ENCODE data around the gene NTRK2. TPM values are rescaled to one million over a fixed set of nuclear protein-coding genes. Genes with fewer than 3 reads are reported as not detected.

Gene NTRK2
- total RNA-seq, 1 donor from 2014 or later: 0.46 TPM

GRCh38 chr9:84744195-84744594 is 74.7 kb downstream of the NTRK2 start:
- TF ChIP-seq CTCF (conservative IDR thresholded peaks at IDR 0.05; ENCODE audit: low read depth, low read length): no peak
- no peak for DNase-seq (ENCODE audit: low read depth)
- no peak overlapping the region for H3K4me3 ChIP-seq (ENCODE audit: low read depth, low read length)

GRCh38 chr9:84744726-84745125 is 75.2 kb downstream of the NTRK2 start:
- DNase-seq (ENCODE audit: low read depth): no peak
- no peak overlapping the region for H3K4me3 ChIP-seq (ENCODE audit: low read depth, low read length)
- TF ChIP-seq CTCF (conservative IDR thresholded peaks at IDR 0.05; ENCODE audit: low read depth, low read length): no peak

- no peak for DNase-seq (ENCODE audit: low read depth)
- TF ChIP-seq CTCF (conservative IDR thresholded peaks at IDR 0.05; ENCODE audit: low read depth, low read length): no peak
- no peak overlapping the region for H3K4me3 ChIP-seq (ENCODE audit: low read depth, low read length)
These were observed 78.6 kb downstream of the NTRK2 start for GRCh38 chr9:84748112-84748511.

- no peak for TF ChIP-seq CTCF (conservative IDR thresholded peaks at IDR 0.05; ENCODE audit: low read depth, low read length)
- H3K4me3 ChIP-seq (ENCODE audit: low read depth, low read length): no peak overlapping the region
- peak; percentile 15 for DNase-seq (ENCODE audit: low read depth)
These were observed 80.8 kb downstream of the NTRK2 start for GRCh38 chr9:84750152-84750865.

- TF ChIP-seq CTCF (conservative IDR thresholded peaks at IDR 0.05; ENCODE audit: low read depth, low read length): no peak
- H3K4me3 ChIP-seq (ENCODE audit: low read depth, low read length): no peak overlapping the region
- DNase-seq (ENCODE audit: low read depth): no peak
These were observed 82.4 kb downstream of the NTRK2 start for GRCh38 chr9:84751921-84752320.

GRCh38 chr9:84754461-84754860 is 84.9 kb downstream of the NTRK2 start:
- TF ChIP-seq CTCF (conservative IDR thresholded peaks at IDR 0.05; ENCODE audit: low read depth, low read length): no peak
- DNase-seq (ENCODE audit: low read depth): no peak

GRCh38 chr9:84754881-84755280 is 85.4 kb downstream of the NTRK2 start:
- H3K4me3 ChIP-seq (ENCODE audit: low read depth, low read length): no peak overlapping the region
- no peak for DNase-seq (ENCODE audit: low read depth)
- no peak for TF ChIP-seq CTCF (conservative IDR thresholded peaks at IDR 0.05; ENCODE audit: low read depth, low read length)

More at GRCh38 chr9:84754461-84754860, 84.9 kb downstream of the NTRK2 start:
- no peak overlapping the region for H3K4me3 ChIP-seq (ENCODE audit: low read depth, low read length)

Measured in epithelial cell of proximal tubule (primary cell).